SU-DHL-6 (cell line): ENCODE results near the gene LDLRAD3.

Experiments used
- H2AFZ ChIP-seq: fragments of 200-600 bp; sonication (generic); 2 replicates; pipeline ENCODE4 v1.6.1; 2014; ENCODE audit warnings: low read depth, mild to moderate bottlenecking, moderate library complexity, mixed read lengths, antibody characterized with exemption, low read length; ENCODE audit not compliant: severe bottlenecking
- H3F3A ChIP-seq: fragments of 200-600 bp; shearing (Covaris generic); 2 replicates; pipeline ENCODE4 v1.6.0; 2016; ENCODE audit warnings: antibody characterized with exemption, mild to moderate bottlenecking; ENCODE audit not compliant: insufficient read depth
- H3K27ac ChIP-seq: fragments of 200-600 bp; sonication (generic); 2 replicates; pipeline ENCODE4 v1.5.1; 2016; ENCODE audit warnings: low read depth, mild to moderate bottlenecking, low read length, moderate library complexity, mixed read lengths
- H3K27me3 ChIP-seq: fragments of 200-600 bp; sonication (generic), shearing (Covaris generic); 2 replicates; pipeline ENCODE4 v1.6.0; 2014; ENCODE audit warnings: mild to moderate bottlenecking, low read length
- H3K36me3 ChIP-seq: fragments of 200-600 bp; sonication (generic); 2 replicates; pipeline ENCODE4 v1.6.1; 2014; ENCODE audit warnings: mild to moderate bottlenecking, low read length, mixed read lengths
- H3K4me2 ChIP-seq: fragments of 300-600, 200-600 bp; shearing (Covaris generic), sonication (generic); 2 replicates; pipeline ENCODE4 v1.6.0; 2014; ENCODE audit warnings: low read length, low read depth, mild to moderate bottlenecking; ENCODE audit not compliant: poor library complexity, severe bottlenecking
- H3K4me3 ChIP-seq: fragments of 200-600 bp; sonication (generic); 2 replicates; pipeline ENCODE4 v1.5.1; 2014; ENCODE audit warnings: antibody characterized with exemption, low read length, mild to moderate bottlenecking, mixed read lengths; ENCODE audit not compliant: insufficient read depth, poor library complexity, severe bottlenecking
- H3K79me2 ChIP-seq: fragments of 200-600 bp; sonication (generic); 2 replicates; pipeline ENCODE4 v1.6.1; 2014; ENCODE audit warnings: mild to moderate bottlenecking, low read length, moderate library complexity; ENCODE audit not compliant: insufficient read depth
- H3K9ac ChIP-seq: fragments of 200-600 bp; sonication (generic); 2 replicates; pipeline ENCODE4 v1.7.0; 2014; ENCODE audit warnings: mild to moderate bottlenecking, low read length
- H3K9me2 ChIP-seq: fragments of 200-600 bp; sonication (generic); replicated peaks from 2 replicates; pipeline ENCODE4 v1.6.1; 2014; ENCODE audit warnings: low read length; ENCODE audit not compliant: insufficient read depth
- H3K9me3 ChIP-seq: fragments of 200-600 bp; sonication (generic); 2 replicates; pipeline ENCODE4 v1.6.1; 2014; ENCODE audit warnings: low read length, mixed read lengths; ENCODE audit not compliant: insufficient read depth
- H4K20me1 ChIP-seq: fragments of 200-600 bp; sonication (generic); 2 replicates; pipeline ENCODE4 v1.6.1; 2014; ENCODE audit warnings: low read depth, mild to moderate bottlenecking, antibody characterized with exemption, low read length, moderate library complexity, mixed read lengths
- EZH2phosphoT487 ChIP-seq: fragments of 200-600 bp; sonication (generic), shearing (Covaris generic); conservative IDR thresholded peaks from 2 replicates; pipeline ENCODE4 v1.6.1; 2018; ENCODE audit warnings: mild to moderate bottlenecking, antibody characterized with exemption, low read length, moderate library complexity, mixed read lengths
- TF ChIP-seq, protein P1 (sequence below): fragments of 200-600 bp; sonication (generic); IDR thresholded peaks from one replicate; pipeline ENCODE4 v1.5.1; 2017; ENCODE audit warnings: antibody characterized with exemption, mild to moderate bottlenecking, low read length, moderate library complexity; ENCODE audit not compliant: insufficient read depth, poor library complexity, severe bottlenecking

The LDLRAD3 gene

DNA sequence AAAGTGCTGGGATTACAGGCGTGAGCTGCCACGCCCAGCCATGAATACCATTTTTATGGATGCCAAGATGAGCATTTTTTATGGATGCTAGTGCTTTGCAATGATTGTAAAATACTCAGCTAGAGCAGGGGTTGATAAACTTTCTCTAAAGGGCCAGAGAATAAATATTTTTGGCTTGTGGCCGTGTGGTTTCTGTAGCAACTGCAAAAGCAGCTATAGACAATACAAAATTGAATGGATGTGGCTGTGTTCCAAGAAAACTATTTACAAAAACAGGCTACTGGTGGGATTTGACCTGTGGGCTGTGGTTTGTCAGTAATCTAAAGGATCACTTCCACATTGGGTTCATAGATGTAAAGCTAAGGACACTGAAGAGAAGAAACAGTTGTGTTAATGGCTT is 289.3 kb downstream of the LDLRAD3 start:
- H3K27ac ChIP-seq, result no peak overlapping the region
- TF ChIP-seq, protein P1, sequence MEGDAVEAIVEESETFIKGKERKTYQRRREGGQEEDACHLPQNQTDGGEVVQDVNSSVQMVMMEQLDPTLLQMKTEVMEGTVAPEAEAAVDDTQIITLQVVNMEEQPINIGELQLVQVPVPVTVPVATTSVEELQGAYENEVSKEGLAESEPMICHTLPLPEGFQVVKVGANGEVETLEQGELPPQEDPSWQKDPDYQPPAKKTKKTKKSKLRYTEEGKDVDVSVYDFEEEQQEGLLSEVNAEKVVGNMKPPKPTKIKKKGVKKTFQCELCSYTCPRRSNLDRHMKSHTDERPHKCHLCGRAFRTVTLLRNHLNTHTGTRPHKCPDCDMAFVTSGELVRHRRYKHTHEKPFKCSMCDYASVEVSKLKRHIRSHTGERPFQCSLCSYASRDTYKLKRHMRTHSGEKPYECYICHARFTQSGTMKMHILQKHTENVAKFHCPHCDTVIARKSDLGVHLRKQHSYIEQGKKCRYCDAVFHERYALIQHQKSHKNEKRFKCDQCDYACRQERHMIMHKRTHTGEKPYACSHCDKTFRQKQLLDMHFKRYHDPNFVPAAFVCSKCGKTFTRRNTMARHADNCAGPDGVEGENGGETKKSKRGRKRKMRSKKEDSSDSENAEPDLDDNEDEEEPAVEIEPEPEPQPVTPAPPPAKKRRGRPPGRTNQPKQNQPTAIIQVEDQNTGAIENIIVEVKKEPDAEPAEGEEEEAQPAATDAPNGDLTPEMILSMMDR, result no peak
- no peak for TF ChIP-seq EZH2phosphoT487
- no peak overlapping the region for H3K9ac ChIP-seq
- no peak overlapping the region for H2AFZ ChIP-seq
- no peaks in the 10 kb centered on the region for H3K79me2 ChIP-seq
- no peaks in the 10 kb centered on the region; the same call in 1 of the 2 replicates for H3K9me2 ChIP-seq
- no peaks in the 10 kb centered on the region for H3K27me3 ChIP-seq
- H4K20me1 ChIP-seq, result no peaks in the 10 kb centered on the region
- H3F3A ChIP-seq, result no peaks in the 10 kb centered on the region
- no peak overlapping the region for H3K4me3 ChIP-seq
- H3K36me3 ChIP-seq, result no peaks in the 10 kb centered on the region
- no peak overlapping the region for H3K4me2 ChIP-seq
- no peaks in the 10 kb centered on the region for H3K9me3 ChIP-seq

DNA sequence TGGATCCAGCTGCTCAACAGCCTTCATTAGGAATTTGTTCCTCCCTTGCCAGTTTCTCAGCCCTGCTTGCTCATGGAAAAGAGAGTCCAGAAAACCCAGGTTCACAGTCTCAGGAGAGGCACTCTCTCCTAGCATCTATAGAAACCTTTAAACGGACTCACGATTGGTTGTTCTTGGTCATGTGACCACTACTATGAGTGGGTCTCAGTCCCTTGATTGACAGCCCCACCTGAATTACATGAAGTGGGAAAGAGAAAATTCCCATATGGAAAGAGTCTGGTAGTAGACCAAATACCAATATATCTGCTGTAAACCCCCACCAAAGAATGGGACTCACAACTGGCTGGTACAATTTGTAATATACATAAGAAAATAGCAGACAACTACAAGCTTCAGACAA is 291.0 kb downstream of the LDLRAD3 start:
- no peaks in the 10 kb centered on the region for H3K27me3 ChIP-seq
- no peaks in the 10 kb centered on the region for H3K79me2 ChIP-seq
- H3K9me2 ChIP-seq, result no peaks in the 10 kb centered on the region; the same call in 1 of the 2 replicates
- no peak overlapping the region for H2AFZ ChIP-seq
- no peaks in the 10 kb centered on the region for H3K9me3 ChIP-seq
- no peak overlapping the region for H3K27ac ChIP-seq
- no peaks in the 10 kb centered on the region for H4K20me1 ChIP-seq
- H3K9ac ChIP-seq, result no peak overlapping the region
- TF ChIP-seq, protein P1, result no peak
- TF ChIP-seq EZH2phosphoT487, result no peak
- H3F3A ChIP-seq, result no peaks in the 10 kb centered on the region
- no peak overlapping the region for H3K4me2 ChIP-seq
- no peak overlapping the region for H3K4me3 ChIP-seq
- H3K36me3 ChIP-seq, result no peaks in the 10 kb centered on the region

DNA sequence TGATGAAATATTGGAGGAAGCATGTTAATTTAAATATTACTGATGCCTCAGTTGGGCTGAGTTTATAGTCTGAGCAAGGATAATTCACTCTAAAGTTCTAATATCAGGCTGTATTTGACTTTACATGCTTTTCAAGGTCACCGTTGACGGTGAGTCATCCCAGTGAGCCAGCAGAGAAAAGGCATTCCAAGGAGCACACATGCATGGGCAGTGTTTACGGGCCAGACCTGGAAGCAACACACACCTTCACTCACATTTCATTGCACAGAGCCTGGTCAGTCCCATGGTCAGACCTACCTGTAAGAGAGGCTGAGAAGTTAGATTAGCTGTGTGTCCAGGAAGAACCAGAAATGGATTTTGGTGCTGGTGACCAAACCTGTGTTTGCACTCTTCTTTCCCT is 291.9 kb downstream of the LDLRAD3 start:
- Histone ChIP-seq H3K9me2 (no peaks in the 10 kb centered on the region; the same call in 1 of the 2 replicates), H3K9ac (no peak overlapping the region), H3F3A (no peaks in the 10 kb centered on the region), H3K27ac (no peak overlapping the region), H3K36me3 (no peaks in the 10 kb centered on the region), H4K20me1 (no peaks in the 10 kb centered on the region), H3K27me3 (no peaks in the 10 kb centered on the region), H3K4me2 (no peak overlapping the region), H3K79me2 (no peaks in the 10 kb centered on the region), H3K4me3 (no peak overlapping the region), H2AFZ (no peak overlapping the region), H3K9me3 (no peaks in the 10 kb centered on the region)
- no peak for TF ChIP-seq EZH2phosphoT487
- TF ChIP-seq, protein P1, result no peak

DNA sequence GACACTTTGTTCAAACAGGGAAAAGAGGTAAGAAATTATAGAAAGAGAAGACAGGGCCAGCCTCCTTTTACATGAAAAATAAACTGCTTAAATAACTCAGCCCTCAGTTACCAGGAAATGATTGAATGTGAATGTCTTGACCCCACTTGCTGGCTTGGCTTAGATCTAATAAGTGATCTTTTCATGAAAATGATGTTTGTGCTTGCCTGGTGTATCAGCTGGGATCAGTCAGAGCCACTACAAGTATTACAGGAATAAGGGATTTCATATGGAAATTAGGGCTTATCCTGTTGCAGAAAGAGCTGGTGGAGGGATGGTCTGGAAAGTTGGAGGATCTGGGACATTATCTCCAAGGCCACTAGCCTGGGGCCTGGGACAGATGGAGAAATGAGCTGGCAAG is 293.5 kb downstream of the LDLRAD3 start:
- Histone ChIP-seq H3K9ac (no peak overlapping the region), H3K27ac (no peak overlapping the region), H2AFZ (no peak overlapping the region), H3F3A (no peaks in the 10 kb centered on the region), H4K20me1 (no peaks in the 10 kb centered on the region), H3K4me3 (no peak overlapping the region), H3K9me3 (no peaks in the 10 kb centered on the region), H3K79me2 (no peaks in the 10 kb centered on the region), H3K9me2 (no peaks in the 10 kb centered on the region; the same call in 1 of the 2 replicates), H3K36me3 (no peaks in the 10 kb centered on the region), H3K27me3 (no peaks in the 10 kb centered on the region), H3K4me2 (no peak overlapping the region)
- no peak for TF ChIP-seq EZH2phosphoT487
- TF ChIP-seq, protein P1, result no peak
